Bronchial epithelial cell (primary cell): ENCODE measurements around the gene LMO7. TPM values are rescaled to one million over a fixed set of nuclear protein-coding genes. Genes with fewer than 3 reads are reported as not detected.

Source experiments
- DNase-seq: peaks from one replicate; pipeline ENCODE4 v3.0.0-alpha.2; 2010; ENCODE audit warnings: low read depth
- FAIRE-seq: peaks from 2 replicates; lab custom pipeline; 2011; peaks lifted over from hg19 to GRCh38; lab: Jason Lieb, UNC
- H3K27me3 ChIP-seq: 2 replicates; pipeline ENCODE4 v1.5.1; 2011; ENCODE audit warnings: low read length; ENCODE audit not compliant: control insufficient read depth, insufficient read depth
- H3K36me3 ChIP-seq: 2 replicates; pipeline ENCODE4 v1.5.1; 2011; ENCODE audit warnings: low read length; ENCODE audit not compliant: control insufficient read depth, insufficient read depth
- H3K4me3 ChIP-seq: 2 replicates; pipeline ENCODE4 v1.5.1; 2011; ENCODE audit warnings: mild to moderate bottlenecking, low read depth, low read length, control low read depth
- total RNA-seq: library from RNA; depleted of rRNA; stranded (reverse); fragments of >200 nt; gene quantifications from 2 replicates; pipeline ENCODE4 v1.2.1, GENCODE V29; 2014
- TF ChIP-seq, protein P1 (sequence below): IDR thresholded peaks from 2 replicates; pipeline ENCODE4 v1.5.1; 2011; ENCODE audit warnings: mild to moderate bottlenecking, moderate library complexity, low read length, control low read depth, inconsistent platforms; ENCODE audit not compliant: insufficient read depth, severe bottlenecking

Gene LMO7
- total RNA-seq, 1 donor from 2014 or later = 150 TPM

DNA sequence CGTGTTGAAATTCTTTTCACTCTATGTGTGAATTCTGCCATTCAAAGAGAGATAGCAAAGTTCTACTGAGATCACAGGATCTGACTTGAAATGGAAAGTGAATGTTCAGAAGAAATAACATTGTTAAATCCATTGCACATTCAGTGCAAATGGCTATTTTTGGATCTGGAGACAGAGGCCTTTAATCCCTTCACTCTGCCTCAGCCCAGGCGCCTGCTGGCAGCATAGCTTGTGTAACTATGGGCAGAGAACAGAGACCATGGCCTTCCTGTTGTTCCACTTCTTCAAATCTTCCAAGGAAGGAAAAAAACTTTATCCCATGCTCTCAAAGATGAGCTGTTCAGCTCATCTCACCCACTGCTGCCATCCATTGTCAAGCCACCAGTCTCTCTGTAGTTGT lies 265.4 kb downstream of the LMO7 start:
- no peak for DNase-seq
- Histone ChIP-seq H3K27me3 (no peaks in the 10 kb centered on the region), H3K4me3 (no peak overlapping the region), H3K36me3 (no peaks in the 10 kb centered on the region)
- no peak for FAIRE-seq
- TF ChIP-seq, protein P1, sequence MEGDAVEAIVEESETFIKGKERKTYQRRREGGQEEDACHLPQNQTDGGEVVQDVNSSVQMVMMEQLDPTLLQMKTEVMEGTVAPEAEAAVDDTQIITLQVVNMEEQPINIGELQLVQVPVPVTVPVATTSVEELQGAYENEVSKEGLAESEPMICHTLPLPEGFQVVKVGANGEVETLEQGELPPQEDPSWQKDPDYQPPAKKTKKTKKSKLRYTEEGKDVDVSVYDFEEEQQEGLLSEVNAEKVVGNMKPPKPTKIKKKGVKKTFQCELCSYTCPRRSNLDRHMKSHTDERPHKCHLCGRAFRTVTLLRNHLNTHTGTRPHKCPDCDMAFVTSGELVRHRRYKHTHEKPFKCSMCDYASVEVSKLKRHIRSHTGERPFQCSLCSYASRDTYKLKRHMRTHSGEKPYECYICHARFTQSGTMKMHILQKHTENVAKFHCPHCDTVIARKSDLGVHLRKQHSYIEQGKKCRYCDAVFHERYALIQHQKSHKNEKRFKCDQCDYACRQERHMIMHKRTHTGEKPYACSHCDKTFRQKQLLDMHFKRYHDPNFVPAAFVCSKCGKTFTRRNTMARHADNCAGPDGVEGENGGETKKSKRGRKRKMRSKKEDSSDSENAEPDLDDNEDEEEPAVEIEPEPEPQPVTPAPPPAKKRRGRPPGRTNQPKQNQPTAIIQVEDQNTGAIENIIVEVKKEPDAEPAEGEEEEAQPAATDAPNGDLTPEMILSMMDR = no peak

DNA sequence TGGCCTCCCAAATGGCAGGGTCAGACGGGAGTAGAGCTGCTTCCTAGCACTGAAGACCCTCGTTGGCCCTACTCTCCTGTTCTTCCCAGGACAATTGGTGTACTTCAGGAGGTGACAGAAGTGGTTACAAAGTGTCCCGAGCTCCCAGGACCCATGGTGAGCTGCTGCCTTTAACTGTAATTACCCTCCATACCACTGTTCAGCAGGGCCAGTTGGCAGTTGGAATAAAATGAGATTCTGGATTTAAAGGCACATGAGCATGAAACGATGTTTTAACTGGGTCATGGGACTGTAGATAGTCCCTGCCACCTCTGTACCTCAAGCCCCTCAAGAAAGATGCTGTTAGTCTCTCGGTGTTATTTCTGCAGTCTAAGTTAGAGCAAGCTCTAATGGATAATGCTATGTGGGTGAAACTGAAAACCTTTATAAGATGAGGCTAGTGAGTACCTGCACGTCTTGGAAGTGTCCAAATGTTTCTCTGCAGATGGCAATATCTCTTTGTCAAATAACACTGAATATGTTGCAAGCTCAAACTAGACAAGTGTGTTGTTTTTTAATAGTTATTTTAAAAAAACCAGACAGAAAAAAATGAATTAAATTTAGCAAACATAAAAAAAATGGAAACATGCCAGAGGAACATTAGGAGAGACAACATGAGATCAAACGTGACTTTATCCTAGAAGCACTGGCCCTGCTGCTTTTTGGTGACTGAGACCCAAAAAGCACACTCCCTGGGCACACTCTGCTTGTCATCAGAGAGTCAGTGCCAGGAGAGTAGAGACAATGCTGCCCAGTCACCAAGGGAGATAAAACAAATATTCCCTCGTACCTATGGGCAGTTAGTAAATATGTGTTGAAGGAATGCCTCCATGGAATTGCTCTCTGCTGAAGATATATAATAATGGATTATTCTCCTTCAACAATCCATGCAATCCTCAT lies 266.3 kb downstream of the LMO7 start:
- FAIRE-seq (peak; percentile 52), DNase-seq (no peak)
- Histone ChIP-seq H3K36me3 (no peaks in the 10 kb centered on the region), H3K4me3 (no peak overlapping the region), H3K27me3 (no peaks in the 10 kb centered on the region)
- TF ChIP-seq, protein P1 = no peak

DNA sequence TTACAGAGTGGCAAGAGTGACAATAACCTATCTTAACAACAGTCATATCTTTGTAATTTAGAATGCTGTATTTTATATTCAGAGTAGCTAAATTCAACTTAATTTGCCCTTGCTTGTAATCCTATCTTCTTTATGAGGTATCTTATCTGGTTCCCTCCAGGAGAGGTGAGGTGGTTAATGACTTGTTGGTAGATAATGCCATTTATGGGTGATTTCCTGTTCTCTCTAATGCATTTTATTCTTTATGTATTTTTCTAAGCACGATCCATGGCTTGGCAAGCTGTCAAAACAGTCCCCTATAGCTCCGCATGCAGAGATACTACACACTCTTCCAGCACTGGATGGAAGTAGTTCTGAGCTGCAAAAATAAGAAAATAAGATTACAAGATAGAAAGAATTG lies 267.9 kb downstream of the LMO7 start:
- no peak for DNase-seq
- Histone ChIP-seq H3K36me3 (no peaks in the 10 kb centered on the region), H3K4me3 (no peak overlapping the region), H3K27me3 (no peaks in the 10 kb centered on the region)
- no peak for FAIRE-seq
- TF ChIP-seq, protein P1 = no peak

DNA sequence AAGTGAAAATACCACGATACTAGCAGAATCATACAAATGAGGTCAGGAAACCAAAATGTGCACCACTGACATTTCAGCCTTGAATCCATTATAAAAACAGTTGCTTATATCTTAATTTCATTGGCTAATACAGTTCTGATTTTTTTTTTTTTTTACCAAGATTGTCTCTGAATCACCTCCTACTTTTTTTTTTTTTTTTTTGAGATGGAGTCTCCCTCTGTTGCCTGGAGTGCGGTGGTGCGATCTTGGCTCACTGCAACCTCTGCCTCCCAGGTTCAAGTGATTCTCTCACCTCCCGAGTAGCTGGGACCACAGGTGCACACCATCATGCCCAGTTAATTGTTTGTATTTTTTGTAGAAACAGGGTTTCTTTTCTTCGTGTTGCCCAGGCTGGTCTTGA lies 270.2 kb downstream of the LMO7 start:
- Histone ChIP-seq H3K4me3 (no peak overlapping the region), H3K36me3 (no peaks in the 10 kb centered on the region), H3K27me3 (no peaks in the 10 kb centered on the region)
- DNase-seq = no peak
- no peak for FAIRE-seq
- TF ChIP-seq, protein P1 = no peak

DNA sequence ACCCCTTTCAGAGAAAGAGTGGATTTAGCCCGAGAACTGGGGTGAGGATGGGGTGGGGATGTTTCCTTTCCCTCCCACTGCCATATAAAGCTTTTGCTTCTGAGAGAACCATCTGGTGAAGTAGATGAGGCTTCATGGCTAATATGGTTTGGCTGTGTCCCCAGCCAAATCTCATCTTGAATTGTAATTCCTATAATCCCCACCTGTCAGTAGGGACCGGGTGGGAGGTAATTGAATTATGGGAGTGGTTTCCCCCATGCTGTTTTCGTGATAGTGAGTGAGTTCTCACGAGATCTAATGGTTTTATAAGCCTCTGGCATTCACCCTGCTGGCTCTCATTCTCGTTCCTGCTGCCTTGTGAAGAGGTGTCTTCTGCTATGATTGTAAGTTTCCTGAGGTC lies 270.9 kb downstream of the LMO7 start:
- Histone ChIP-seq H3K27me3 (no peaks in the 10 kb centered on the region), H3K36me3 (no peaks in the 10 kb centered on the region), H3K4me3 (no peak overlapping the region)
- no peak for DNase-seq
- no peak for FAIRE-seq
- TF ChIP-seq, protein P1 = no peak
